Panc1 (cell line): ENCODE results near the gene TXNDC9. TPM values are rescaled to one million over a fixed set of nuclear protein-coding genes. Genes with fewer than 3 reads are reported as not detected.

Experiments used
- ATAC-seq: fragments of 200-7000 bp; cut with Tn5 transposase; 2 replicates; pipeline ENCODE4 v1.9.1; 2020; ENCODE audit warnings: mild to moderate bottlenecking, moderate library complexity
- BruUV-seq: library from RNA; stranded (reverse); fragments of 400-500 nt; replicated peaks from 2 replicates; lab custom pipeline; 2021; lab: Mats Ljungman, UMichigan
- CTCF ChIA-PET: fragments of 300-600 bp; sonication (Branson Sonifier 250); formaldehyde crosslinking; loops from one replicate; lab custom pipeline; 2022; ENCODE audit warnings: antibody characterized with exemption; lab: Charles Lee
- POLR2A ChIA-PET: fragments of 300-600 bp; sonication (Branson Sonifier 250); formaldehyde crosslinking; loops from one replicate; lab custom pipeline; 2022; ENCODE audit warnings: antibody characterized with exemption; lab: Charles Lee
- DNase-seq: peaks from one replicate; pipeline ENCODE4 v3.0.0-alpha.2; 2010; ENCODE audit warnings: low read depth, low spot score
- H3K27ac ChIP-seq: 2 replicates; pipeline ENCODE4 v1.5.1; 2011; ENCODE audit warnings: mild to moderate bottlenecking, low read length, inconsistent platforms
- H3K27me3 ChIP-seq: fragments of 200-500 bp; sonication (Bioruptor generic); 2 replicates; pipeline ENCODE4 v1.6.0; 2014; ENCODE audit warnings: low read length, inconsistent platforms; ENCODE audit not compliant: control insufficient read depth, insufficient read depth
- H3K36me3 ChIP-seq: fragments of 200-500 bp; sonication (Bioruptor generic); 2 replicates; pipeline ENCODE4 v1.5.1; 2014; ENCODE audit warnings: inconsistent platforms, mild to moderate bottlenecking, low read length, moderate library complexity; ENCODE audit not compliant: control insufficient read depth, insufficient read depth
- H3K4me1 ChIP-seq: 2 replicates; pipeline ENCODE4 v1.5.1; 2011; ENCODE audit warnings: inconsistent platforms, mild to moderate bottlenecking, low read length, moderate library complexity; ENCODE audit not compliant: control insufficient read depth, insufficient read depth
- H3K4me3 ChIP-seq, 2 experiments: 2 replicates each; pipeline ENCODE4 v1.5.1; 2011 to 2012; ENCODE audit warnings: low read depth in 2 of 2, low read length in 2 of 2, mild to moderate bottlenecking in 2 of 2, inconsistent platforms in 1 of 2, moderate library complexity in 1 of 2
- H3K9me3 ChIP-seq: fragments of 200-500 bp; sonication (Bioruptor generic); 2 replicates; pipeline ENCODE4 v1.5.1; 2014; ENCODE audit warnings: low read depth, mild to moderate bottlenecking, inconsistent platforms, low read length, moderate library complexity; ENCODE audit not compliant: control insufficient read depth, insufficient read depth
- CTCF ChIP-seq: fragments of 450-650 bp; IDR thresholded peaks from 2 replicates; pipeline ENCODE4 v1.5.1; 2017; ENCODE audit warnings: mild to moderate bottlenecking
- POLR2AphosphoS5 ChIP-seq: IDR thresholded peaks from 2 replicates; pipeline ENCODE4 v1.6.1; 2012; ENCODE audit warnings: mild to moderate bottlenecking, low read depth, low read length, moderate library complexity
- REST ChIP-seq, 2 experiments: IDR thresholded peaks; 2 replicates each; pipeline ENCODE4 v1.6.1; 2011 to 2012; ENCODE audit warnings: low read depth in 2 of 2, control low read depth in 1 of 2, low read length in 1 of 2, mild to moderate bottlenecking in 1 of 2, moderate library complexity in 1 of 2; ENCODE audit not compliant: insufficient read depth in 1 of 2
- SIN3A ChIP-seq: IDR thresholded peaks from 2 replicates; pipeline ENCODE4 v1.6.1; 2012; ENCODE audit warnings: low read depth, mild to moderate bottlenecking, low read length, moderate library complexity, borderline replicate concordance; ENCODE audit not compliant: insufficient read depth
- TCF7L2 ChIP-seq: IDR thresholded peaks from 2 replicates; pipeline ENCODE4 v1.6.1; 2011; ENCODE audit warnings: mild to moderate bottlenecking, low read depth, low read length, inconsistent platforms
- in situ Hi-C: cut with HindIII; loops from 2 replicates; pipeline ENCODE4 v1.10.0; 2016; ENCODE audit warnings: low sequenced_read_pairs, low pct_unique_long_range_greater_than_20kb
- intact Hi-C: fragments of 100-400 bp; cut with micrococcal nuclease; formaldehyde crosslinking; loops from one replicate; pipeline ENCODE4 v1.10.0; 2022; ENCODE audit not compliant: unreplicated experiment
- total RNA-seq: library from RNA; stranded (reverse); gene quantifications from one replicate; pipeline ENCODE4 v1.2.1, GENCODE V29; 2021; ENCODE audit not compliant: unreplicated experiment

TXNDC9 gene
- total RNA-seq, 1 experiment from 2014 or later = 47.0 TPM

- in situ Hi-C loops (no loop called here), intact Hi-C loops (no loop called here)
- DNase-seq (no peak), ATAC-seq (no peak)
- no TSS peak for BruUV-seq
- Histone ChIP-seq H3K27me3 (no peaks in the 10 kb centered on the region), H3K9me3 (no peaks in the 10 kb centered on the region), H3K27ac (no peak overlapping the region), H3K4me1 (no peaks in the 10 kb centered on the region), H3K4me3 (no peak overlapping the region), H3K36me3 (peaks cover 42% of the 10 kb centered on the region)
- CTCF ChIA-PET = no interaction called here
- POLR2A ChIA-PET = no interaction called here
- TF ChIP-seq TCF7L2 (no peak), POLR2AphosphoS5 (no peak), SIN3A (no peak), REST (IDR thresholded peaks at IDR 0.05; ENCODE audit: insufficient read depth in 1 of 2, low read depth in 2 of 2, low read length in 1 of 2) (no peak), CTCF (no peak)
Observed at GRCh38 chr2:99380376-99381010, 44.4 kb upstream of the TXNDC9 start.

GRCh38 chr2:99377879-99378278 is 41.7 kb upstream of the TXNDC9 start:
- no peak overlapping the region for H3K27ac ChIP-seq
- no peaks in the 10 kb centered on the region for H3K4me1 ChIP-seq
- H3K36me3 ChIP-seq = peaks cover 55% of the 10 kb centered on the region
- intact Hi-C loops = no loop called here
- BruUV-seq = no TSS peak
- TF ChIP-seq POLR2AphosphoS5 = no peak
- TF ChIP-seq REST (IDR thresholded peaks at IDR 0.05; ENCODE audit: insufficient read depth in 1 of 2, low read depth in 2 of 2, low read length in 1 of 2) = no peak
- no peak for TF ChIP-seq TCF7L2
- no peak for TF ChIP-seq CTCF
- no peak for TF ChIP-seq SIN3A
- ATAC-seq = no peak
- POLR2A ChIA-PET = no interaction called here
- H3K27me3 ChIP-seq = no peaks in the 10 kb centered on the region
- DNase-seq = no peak
- in situ Hi-C loops = no loop called here
- H3K4me3 ChIP-seq = no peak overlapping the region
- CTCF ChIA-PET = no interaction called here
- H3K9me3 ChIP-seq = no peaks in the 10 kb centered on the region
